GM18505 (cell line): Measurements from ENCODE around the gene R3HDM4.
"Not testable (repeated sequence)": the region's sequence is repeated elsewhere in the genome, so short reads cannot be mapped to it uniquely, and the experiment has no call there.

ENCODE experiments used
- ATAC-seq: cut with Tn5 transposase; IDR thresholded peaks from one replicate; pipeline ENCODE4 v1.9.1; 2021; ENCODE audit not compliant: unreplicated experiment
- POLR2A ChIP-seq: IDR thresholded peaks from 4 replicates; pipeline ENCODE4 v1.6.1; 2011; ENCODE audit warnings: borderline replicate concordance; ENCODE audit not compliant: insufficient read depth, insufficient read length; ENCODE audit errors: extremely low read depth

R3HDM4 gene

DNA sequence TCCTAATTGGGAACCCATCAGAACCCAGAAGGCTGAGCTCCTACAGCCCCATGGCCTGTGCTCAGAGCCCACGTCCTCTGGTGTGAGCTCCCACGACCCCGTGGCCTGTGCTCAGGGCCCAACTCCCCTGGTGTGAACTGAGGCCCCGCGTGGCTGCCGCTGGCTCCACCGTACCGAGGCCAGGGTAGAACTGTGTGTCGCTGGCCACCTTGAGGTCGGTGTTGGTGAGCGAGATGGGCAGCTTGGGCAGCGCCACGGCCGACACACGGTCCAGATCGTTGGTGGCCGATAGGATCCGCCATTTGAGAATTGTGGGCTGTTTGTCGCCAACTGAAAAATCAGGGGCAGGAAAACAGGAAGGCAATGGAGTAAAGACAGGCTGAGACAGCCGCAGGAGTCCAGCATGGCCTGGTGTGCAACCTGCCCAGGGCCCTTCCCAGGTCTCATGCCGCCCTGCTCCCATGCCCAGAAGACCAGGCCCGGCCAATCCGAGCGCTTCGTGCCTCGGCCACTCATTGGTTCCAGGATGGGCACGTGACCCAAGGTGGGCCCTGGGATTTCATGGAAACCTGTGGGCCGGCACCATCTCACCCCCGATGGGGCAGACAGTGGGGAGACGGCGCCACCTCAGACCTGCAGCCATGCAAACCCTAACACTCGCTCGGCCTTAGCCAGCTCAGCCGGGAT lies 31.5 kb downstream of the R3HDM4 start:
- TF ChIP-seq POLR2A: no peak

DNA sequence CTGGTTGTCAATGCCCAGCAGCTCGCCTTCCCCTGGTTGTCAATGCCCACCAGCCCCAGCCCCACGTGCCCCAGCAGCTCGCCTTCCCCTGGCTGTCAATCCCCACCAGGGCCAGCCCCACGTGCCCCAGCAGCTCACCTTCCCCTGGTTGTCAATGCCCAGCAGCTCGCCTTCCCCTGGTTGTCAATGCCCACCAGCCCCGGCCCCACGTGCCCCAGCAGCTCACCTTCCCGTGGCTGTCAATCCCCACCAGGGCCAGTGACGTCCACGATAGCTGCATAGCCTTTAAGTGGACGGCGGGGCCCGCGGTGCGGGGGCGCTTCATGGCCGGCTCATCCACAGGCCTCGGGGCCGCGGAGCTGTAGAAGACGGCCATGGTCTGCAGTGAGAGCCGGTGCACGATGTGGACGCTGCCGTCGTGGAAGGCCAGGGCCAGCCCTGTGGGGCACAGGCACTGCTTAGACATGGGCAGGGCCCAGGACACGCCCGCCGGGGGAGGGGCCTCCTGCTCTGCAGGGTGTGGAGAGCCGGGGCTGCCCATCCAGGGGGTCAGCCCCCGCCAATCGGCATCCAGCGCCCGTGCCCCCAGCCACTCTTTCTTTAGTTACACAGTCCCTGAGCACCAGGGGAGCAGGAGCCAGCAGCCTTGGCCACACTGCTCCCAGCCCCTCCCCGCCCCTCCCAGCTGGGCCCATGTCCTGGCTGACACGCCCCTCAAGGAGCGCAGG lies 33.1 kb downstream of the R3HDM4 start:
- no peak for TF ChIP-seq POLR2A
- ATAC-seq: no peak

More for the DNA sequence above, 31.5 kb downstream of the R3HDM4 start:
- no peak for ATAC-seq

DNA sequence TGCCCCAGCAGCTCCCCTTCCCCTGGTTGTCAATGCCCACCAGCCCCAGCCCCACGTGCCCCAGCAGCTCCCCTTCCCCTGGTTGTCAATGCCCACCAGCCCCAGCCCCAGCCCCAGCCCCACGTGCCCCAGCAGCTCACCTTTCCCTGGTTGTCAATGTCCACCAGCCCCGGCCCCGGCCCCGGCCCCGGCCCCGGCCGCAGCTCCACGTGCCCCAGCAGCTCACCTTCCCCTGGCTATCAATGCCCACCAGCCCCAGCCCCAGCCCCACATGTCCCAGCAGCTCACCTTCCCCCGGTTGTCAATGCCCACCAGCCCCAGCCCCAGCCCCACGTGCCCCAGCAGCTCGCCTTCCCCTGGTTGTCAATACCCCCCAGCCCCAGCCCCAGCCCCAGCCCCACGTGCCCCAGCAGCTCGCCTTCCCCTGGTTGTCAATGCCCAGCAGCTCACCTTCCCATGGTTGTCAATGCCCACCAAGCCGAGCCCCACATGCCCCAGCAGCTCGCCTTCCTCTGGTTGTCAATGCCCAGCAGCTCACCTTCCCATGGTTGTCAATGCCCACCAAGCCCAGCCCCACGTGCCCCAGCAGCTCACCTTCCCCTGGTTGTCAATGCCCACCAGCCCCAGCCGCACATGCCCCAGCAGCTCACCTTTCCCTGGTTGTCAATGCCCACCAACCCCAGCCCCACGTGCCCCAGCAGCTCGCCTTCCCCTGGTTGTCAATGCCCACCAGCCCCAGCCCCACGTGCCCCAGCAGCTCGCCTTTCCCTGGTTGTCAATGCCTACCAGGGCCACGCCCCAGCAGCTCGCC lies 34.1 kb downstream of the R3HDM4 start:
- not testable (repeated sequence) for ATAC-seq

GRCh38 chr19:877992-878660 lies 34.9 kb downstream of the R3HDM4 start:
- not testable (repeated sequence) for ATAC-seq

- no peak for ATAC-seq
- TF ChIP-seq POLR2A: no peak
These were observed 36.2 kb downstream of the R3HDM4 start for GRCh38 chr19:876780-877314.

DNA sequence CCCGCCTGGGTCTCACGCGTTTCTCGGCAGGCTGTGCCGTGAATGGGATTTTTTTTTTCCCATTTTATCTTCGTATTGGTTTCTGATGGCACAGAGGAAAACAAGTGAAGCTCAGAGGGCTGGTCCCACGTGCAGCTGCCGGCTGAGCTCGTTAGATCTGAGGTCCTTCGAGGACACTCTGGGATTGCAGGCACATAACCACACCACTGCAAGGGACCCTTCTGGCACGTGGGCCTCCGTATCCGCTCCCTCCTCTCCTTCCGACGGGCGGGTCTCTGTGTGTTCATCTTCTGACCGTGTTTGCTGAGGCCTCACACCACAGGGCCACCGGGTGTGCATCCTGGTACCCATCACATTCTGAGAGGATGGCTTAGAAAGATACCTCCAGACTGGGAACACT lies 36.9 kb downstream of the R3HDM4 start:
- ATAC-seq: no peak
- TF ChIP-seq POLR2A: no peak

DNA sequence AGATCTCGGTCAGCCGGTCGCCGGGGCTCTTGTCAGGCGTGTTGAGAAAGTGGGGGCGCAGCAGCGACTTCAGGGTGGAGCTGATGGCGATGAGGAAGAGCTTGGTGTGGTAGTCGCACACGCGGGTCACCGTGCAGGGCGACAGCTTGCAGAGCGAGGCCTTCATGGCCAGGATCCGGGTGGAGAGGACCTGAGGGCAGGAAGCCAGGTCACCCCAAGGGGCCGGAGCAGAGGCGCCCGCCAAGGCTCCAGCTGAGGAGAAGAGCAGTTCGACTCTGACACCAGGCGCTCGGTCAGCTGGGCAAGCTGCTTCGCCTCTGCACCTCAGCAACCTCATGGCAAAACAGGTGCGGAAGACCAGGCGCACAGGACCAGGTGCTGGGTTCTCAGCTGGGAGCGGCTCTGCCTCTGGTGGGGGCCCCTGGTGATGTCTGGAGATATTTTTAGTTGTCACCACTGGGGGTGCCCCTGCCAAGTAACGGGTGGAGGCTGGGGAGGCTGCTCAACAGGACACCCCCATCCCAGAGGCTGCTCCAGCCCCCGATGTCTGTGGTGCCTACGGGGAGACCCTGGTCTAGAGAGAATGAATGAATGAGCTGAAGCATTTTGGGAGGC lies 37.6 kb downstream of the R3HDM4 start:
- ATAC-seq: no peak
- TF ChIP-seq POLR2A: no peak

GRCh38 chr19:873561-874041 lies 39.4 kb downstream of the R3HDM4 start:
- no peak for TF ChIP-seq POLR2A
- ATAC-seq: no peak

DNA sequence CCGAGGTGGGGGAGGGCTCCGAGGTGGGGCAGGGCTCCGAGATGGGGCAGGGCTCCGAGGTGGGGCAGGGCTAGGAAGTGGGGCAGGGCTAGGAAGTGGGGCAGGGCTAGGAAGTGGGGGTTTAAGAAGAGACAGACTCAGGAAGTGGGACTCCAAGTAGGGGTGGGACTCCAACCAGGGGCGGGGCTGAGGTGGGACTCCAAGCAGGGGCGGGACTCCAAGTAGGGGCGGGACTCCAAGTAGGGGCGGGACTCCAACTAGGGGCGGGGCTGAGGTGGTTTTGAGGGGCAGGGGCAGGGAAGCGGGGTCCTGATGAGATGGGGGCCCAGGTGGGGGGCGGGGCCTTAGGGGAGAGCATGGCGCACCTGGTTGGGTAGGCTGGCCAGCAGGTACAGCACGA lies 39.9 kb downstream of the R3HDM4 start:
- no peak for ATAC-seq

GRCh38 chr19:872266-872951 lies 40.6 kb downstream of the R3HDM4 start:
- no peak for ATAC-seq
- TF ChIP-seq POLR2A: no peak

More for the DNA sequence above, 39.9 kb downstream of the R3HDM4 start:
- no peak for TF ChIP-seq POLR2A

GRCh38 chr19:871446-872265 lies 41.4 kb downstream of the R3HDM4 start:
- no peak for TF ChIP-seq POLR2A
- no peak for ATAC-seq

- ATAC-seq: no peak
These were observed 42.0 kb downstream of the R3HDM4 start for GRCh38 chr19:870963-871401.

GRCh38 chr19:870314-870713 lies 42.7 kb downstream of the R3HDM4 start:
- ATAC-seq: no peak
- TF ChIP-seq POLR2A: no peak

More at GRCh38 chr19:870963-871401, 42.0 kb downstream of the R3HDM4 start:
- no peak for TF ChIP-seq POLR2A
